ENCODE data around the gene ZNF648. TPM values are rescaled to one million over a fixed set of nuclear protein-coding genes. Genes with fewer than 3 reads are reported as not detected.
A peak's percentile ranks its signal among the peaks of the same experiment; 100 is the strongest.
"Not testable (repeated sequence)": the region's sequence is repeated elsewhere in the genome, so short reads cannot be mapped to it uniquely, and the experiment has no call there.

Gene ZNF648
- total RNA-seq, 1 experiment from 2014 or later = not detected

DNA sequence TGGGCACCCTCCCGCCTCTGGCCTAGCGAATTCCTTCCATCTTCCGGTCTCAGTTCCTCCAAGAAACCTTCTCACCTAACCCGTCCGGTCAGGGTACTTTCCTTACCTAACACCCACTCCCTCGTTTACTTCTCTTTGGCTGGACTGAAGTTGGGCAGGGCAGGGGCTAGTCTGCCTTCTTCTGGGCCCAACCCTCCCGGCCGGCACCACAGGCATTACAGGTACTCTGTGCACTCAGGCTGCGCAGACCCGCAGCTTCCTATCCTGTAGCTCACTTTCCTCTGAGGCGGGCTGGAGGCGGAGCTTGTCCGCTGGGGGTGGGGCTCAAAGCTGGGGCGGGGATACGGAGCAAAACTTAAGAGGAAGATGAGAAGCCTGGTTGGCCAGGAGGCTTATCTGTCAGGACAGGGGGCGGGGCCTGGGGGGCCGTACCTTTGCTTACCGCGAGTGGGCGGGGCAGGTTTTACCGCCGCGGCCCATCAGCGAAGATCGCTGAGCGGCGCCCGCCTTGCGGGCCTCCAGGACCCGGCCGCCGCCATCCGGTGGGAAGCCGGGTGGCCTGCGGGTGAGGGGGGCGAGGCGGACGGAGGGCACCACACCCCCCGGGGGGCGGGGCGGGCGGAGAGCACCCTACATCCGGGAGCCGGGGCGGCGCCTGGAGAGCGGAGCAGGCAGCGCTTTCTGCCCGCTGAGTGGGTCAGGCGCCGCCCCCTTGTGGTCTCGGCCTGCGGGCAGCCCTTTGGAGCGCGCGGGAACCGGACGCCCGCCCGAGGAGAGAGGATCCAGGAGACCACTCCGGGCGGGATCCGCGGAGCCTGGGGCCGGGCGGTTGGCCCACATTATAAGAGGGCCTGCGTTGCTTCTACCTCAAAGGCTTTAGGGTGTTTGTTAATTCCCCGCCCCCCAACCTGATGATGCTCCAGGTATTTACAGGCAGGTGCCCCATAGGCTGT lies 31.9 kb downstream of the ZNF648 start:
- peak overlapping the region; percentile 68 for H3K4me2 ChIP-seq (ENCODE audit: low read depth, low read length, poor library complexity, severe bottlenecking)
- no peaks in the 10 kb centered on the region for H3K9me2 ChIP-seq (replicated peaks; ENCODE audit: insufficient read depth, low read length)
- no peaks in the 10 kb centered on the region for H3K36me3 ChIP-seq (ENCODE audit: insufficient read depth, low read length)
- H3K9ac ChIP-seq (ENCODE audit: low read length) = peak overlapping the region; percentile 62
- H3K9me3 ChIP-seq (ENCODE audit: low read length) = no peaks in the 10 kb centered on the region
- DNase-seq = peak; percentile 97
- H2AFZ ChIP-seq (ENCODE audit: low read length) = peak overlapping the region; percentile 71
- peaks cover 11% of the 10 kb centered on the region for H3K4me1 ChIP-seq (ENCODE audit: low read length)
- H3K27me3 ChIP-seq (ENCODE audit: low read length) = no peaks in the 10 kb centered on the region
- no peaks in the 10 kb centered on the region for H4K20me1 ChIP-seq (ENCODE audit: insufficient read depth, low read depth, low read length)
- H3K4me3 ChIP-seq (ENCODE audit: low read length) = peak overlapping the region; percentile 65
- no peak overlapping the region for H3K27ac ChIP-seq (ENCODE audit: low read length)
- no peaks in the 10 kb centered on the region for H3K79me2 ChIP-seq (ENCODE audit: low read length)

DNA sequence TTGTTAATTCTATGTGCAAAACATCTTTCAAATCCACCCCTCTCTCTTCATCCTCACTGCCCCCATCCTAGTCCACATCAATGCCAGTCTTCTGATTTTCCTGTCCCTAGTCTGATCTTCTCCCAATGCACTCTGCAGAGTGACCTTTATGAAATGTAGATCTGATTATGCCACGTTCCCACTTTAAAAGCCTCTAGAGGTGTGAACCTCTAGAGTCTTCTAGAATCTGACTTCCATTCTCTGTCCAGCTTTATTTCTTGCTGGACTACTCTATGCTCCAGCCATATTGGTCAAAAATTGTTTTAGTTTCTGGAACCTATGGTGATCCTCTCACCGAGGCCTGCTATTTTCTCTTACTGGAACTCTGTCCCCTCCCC lies 32.5 kb downstream of the ZNF648 start:
- no peaks in the 10 kb centered on the region for H3K36me3 ChIP-seq (ENCODE audit: insufficient read depth, low read length)
- peak overlapping the region; percentile 71 for H2AFZ ChIP-seq (ENCODE audit: low read length)
- no peaks in the 10 kb centered on the region for H4K20me1 ChIP-seq (ENCODE audit: insufficient read depth, low read depth, low read length)
- no peak for DNase-seq
- peaks cover 11% of the 10 kb centered on the region for H3K4me1 ChIP-seq (ENCODE audit: low read length)
- peak overlapping the region; percentile 62 for H3K9ac ChIP-seq (ENCODE audit: low read length)
- H3K4me3 ChIP-seq (ENCODE audit: low read length) = peak overlapping the region; percentile 65
- H3K4me2 ChIP-seq (ENCODE audit: low read depth, low read length, poor library complexity, severe bottlenecking) = peak overlapping the region; percentile 68
- H3K9me2 ChIP-seq (replicated peaks; ENCODE audit: insufficient read depth, low read length) = no peaks in the 10 kb centered on the region
- no peaks in the 10 kb centered on the region for H3K27me3 ChIP-seq (ENCODE audit: low read length)
- H3K9me3 ChIP-seq (ENCODE audit: low read length) = no peaks in the 10 kb centered on the region
- H3K27ac ChIP-seq (ENCODE audit: low read length) = no peak overlapping the region
- H3K79me2 ChIP-seq (ENCODE audit: low read length) = no peaks in the 10 kb centered on the region

DNA sequence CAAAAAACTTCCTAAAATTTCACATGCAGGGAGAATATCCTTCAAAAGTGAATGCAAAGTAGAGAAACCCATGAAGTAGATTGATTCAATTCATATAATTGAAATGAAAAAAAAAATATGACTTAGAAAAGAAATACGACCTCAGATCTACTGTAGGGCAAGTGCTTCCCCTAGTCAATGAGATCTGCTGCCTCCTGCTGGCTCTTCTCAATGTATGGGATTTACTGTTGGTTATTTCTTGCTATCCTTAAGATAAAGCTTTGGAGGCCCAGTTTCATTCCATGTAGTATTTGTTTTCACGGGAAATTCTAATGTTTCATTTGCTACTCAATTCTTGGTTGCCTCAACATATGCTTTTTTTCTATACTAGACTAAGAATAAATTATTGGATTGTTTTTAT lies 46.2 kb downstream of the ZNF648 start:
- no peaks in the 10 kb centered on the region for H3K4me1 ChIP-seq (ENCODE audit: low read length)
- no peaks in the 10 kb centered on the region for H3K9me3 ChIP-seq (ENCODE audit: low read length)
- no peak overlapping the region for H3K4me3 ChIP-seq (ENCODE audit: low read length)
- H3K4me2 ChIP-seq (ENCODE audit: low read depth, low read length, poor library complexity, severe bottlenecking) = no peak overlapping the region
- H3K27me3 ChIP-seq (ENCODE audit: low read length) = no peaks in the 10 kb centered on the region
- H3K36me3 ChIP-seq (ENCODE audit: insufficient read depth, low read length) = no peaks in the 10 kb centered on the region
- no peak overlapping the region for H3K9ac ChIP-seq (ENCODE audit: low read length)
- H2AFZ ChIP-seq (ENCODE audit: low read length) = no peak overlapping the region
- no peaks in the 10 kb centered on the region for H3K9me2 ChIP-seq (replicated peaks; ENCODE audit: insufficient read depth, low read length)
- DNase-seq = no peak
- no peaks in the 10 kb centered on the region for H3K79me2 ChIP-seq (ENCODE audit: low read length)
- no peaks in the 10 kb centered on the region for H4K20me1 ChIP-seq (ENCODE audit: insufficient read depth, low read depth, low read length)
- no peak overlapping the region for H3K27ac ChIP-seq (ENCODE audit: low read length)

DNA sequence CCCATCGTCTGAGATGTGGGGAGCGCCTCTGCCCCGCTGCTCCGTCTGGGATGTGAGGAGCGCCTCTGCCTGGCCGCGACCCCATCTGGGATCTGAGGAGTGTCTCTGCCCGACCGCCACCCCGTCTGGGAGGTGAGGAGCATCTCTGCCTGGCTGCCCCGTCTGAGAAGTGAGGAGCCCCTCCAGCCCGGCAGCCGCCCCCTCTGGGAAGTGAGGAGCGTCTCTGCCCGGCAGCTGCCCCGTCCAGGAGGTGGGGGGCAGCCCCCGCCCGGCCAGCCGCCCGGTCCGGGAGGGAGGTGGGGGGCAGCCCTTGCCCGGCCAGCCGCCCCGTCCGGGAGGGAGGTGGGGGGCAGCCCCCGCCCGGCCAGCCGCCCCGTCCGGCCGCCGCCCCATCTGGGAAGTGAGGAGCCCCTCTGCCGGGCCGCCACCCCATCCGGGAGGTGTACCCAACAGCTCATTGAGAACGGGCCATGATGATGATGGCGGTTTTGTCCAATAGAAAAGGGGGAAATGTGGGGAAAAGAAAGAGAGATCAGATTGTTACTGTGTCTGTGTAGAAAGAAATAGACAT lies 50.6 kb downstream of the ZNF648 start:
- not testable (repeated sequence) for H4K20me1 ChIP-seq (ENCODE audit: insufficient read depth, low read depth, low read length); H3K79me2 ChIP-seq (ENCODE audit: low read length); H3K27me3 ChIP-seq (ENCODE audit: low read length); DNase-seq; H3K36me3 ChIP-seq (ENCODE audit: insufficient read depth, low read length); H3K27ac ChIP-seq (ENCODE audit: low read length); H2AFZ ChIP-seq (ENCODE audit: low read length); H3K4me2 ChIP-seq (ENCODE audit: low read depth, low read length, poor library complexity, severe bottlenecking); H3K4me1 ChIP-seq (ENCODE audit: low read length); H3K4me3 ChIP-seq (ENCODE audit: low read length); H3K9me2 ChIP-seq (replicated peaks; ENCODE audit: insufficient read depth, low read length); H3K9me3 ChIP-seq (ENCODE audit: low read length); H3K9ac ChIP-seq (ENCODE audit: low read length)

DNA sequence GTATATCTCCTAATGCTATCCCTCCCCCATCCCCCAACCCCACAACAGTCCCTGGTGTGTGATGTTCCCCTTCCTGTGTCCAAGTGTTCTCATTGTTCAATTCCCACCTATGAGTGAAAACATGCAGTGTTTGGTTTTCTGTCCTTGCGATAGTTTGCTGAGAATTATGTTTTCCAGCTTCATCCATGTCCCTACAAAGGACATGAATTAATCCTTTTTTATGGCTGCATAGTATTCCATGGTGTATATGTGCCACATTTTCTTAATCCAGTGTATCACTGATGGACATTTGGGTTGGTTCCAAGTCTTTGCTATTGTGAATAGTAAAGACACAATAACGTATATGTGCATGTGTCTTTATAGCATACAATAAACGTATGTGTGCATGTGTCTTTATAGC lies 56.1 kb downstream of the ZNF648 start:
- H2AFZ ChIP-seq (ENCODE audit: low read length); H4K20me1 ChIP-seq (ENCODE audit: insufficient read depth, low read depth, low read length): not testable (repeated sequence)

DNA sequence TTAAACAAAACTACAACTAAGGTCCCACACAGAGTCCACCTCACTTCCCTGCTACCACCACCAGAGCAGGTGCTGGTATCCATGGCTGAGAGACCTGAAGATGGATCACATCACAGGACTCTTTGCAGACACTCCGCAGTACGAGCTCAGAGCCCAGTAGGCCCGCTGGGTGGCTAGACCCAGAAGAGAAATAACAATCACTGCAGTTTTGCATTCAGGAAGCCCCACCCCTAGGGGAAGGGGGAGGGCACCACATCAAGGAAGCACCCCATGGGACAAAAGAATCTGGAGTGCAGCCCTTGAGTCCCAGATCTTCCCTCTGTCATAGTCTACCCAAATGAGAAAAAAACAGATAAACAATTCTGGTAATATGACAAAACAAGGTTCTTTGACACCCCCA lies 56.9 kb downstream of the ZNF648 start:
- Histone ChIP-seq H3K79me2 (ENCODE audit: low read length) (no peaks in the 10 kb centered on the region), H3K9me2 (replicated peaks; ENCODE audit: insufficient read depth, low read length) (no peaks in the 10 kb centered on the region), H3K27ac (ENCODE audit: low read length) (no peak overlapping the region), H3K27me3 (ENCODE audit: low read length) (no peaks in the 10 kb centered on the region), H2AFZ (ENCODE audit: low read length) (no peak overlapping the region), H3K9me3 (ENCODE audit: low read length) (no peaks in the 10 kb centered on the region), H4K20me1 (ENCODE audit: insufficient read depth, low read depth, low read length) (no peaks in the 10 kb centered on the region), H3K4me2 (ENCODE audit: low read depth, low read length, poor library complexity, severe bottlenecking) (no peak overlapping the region), H3K36me3 (ENCODE audit: insufficient read depth, low read length) (no peaks in the 10 kb centered on the region), H3K4me1 (ENCODE audit: low read length) (no peaks in the 10 kb centered on the region), H3K9ac (ENCODE audit: low read length) (no peak overlapping the region), H3K4me3 (ENCODE audit: low read length) (no peak overlapping the region)
- DNase-seq = no peak

More for the DNA sequence above, 56.1 kb downstream of the ZNF648 start:
- not testable (repeated sequence) for H3K4me1 ChIP-seq (ENCODE audit: low read length); H3K4me2 ChIP-seq (ENCODE audit: low read depth, low read length, poor library complexity, severe bottlenecking); H3K9ac ChIP-seq (ENCODE audit: low read length); H3K9me2 ChIP-seq (replicated peaks; ENCODE audit: insufficient read depth, low read length); DNase-seq; H3K9me3 ChIP-seq (ENCODE audit: low read length); H3K27ac ChIP-seq (ENCODE audit: low read length); H3K79me2 ChIP-seq (ENCODE audit: low read length); H3K27me3 ChIP-seq (ENCODE audit: low read length); H3K36me3 ChIP-seq (ENCODE audit: insufficient read depth, low read length); H3K4me3 ChIP-seq (ENCODE audit: low read length)
